IPS-15b (cell line): ENCODE results near the gene MRPL41.
"Not testable (repeated sequence)": the region's sequence is repeated elsewhere in the genome, so short reads cannot be mapped to it uniquely, and the experiment has no call there.

Source experiments
- H3K27me3 ChIP-seq: one replicate; pipeline ENCODE4 v1.6.1; 2013; ENCODE audit warnings: low read length; ENCODE audit not compliant: control insufficient read depth, insufficient read depth
- H3K36me3 ChIP-seq: one replicate; pipeline ENCODE4 v1.6.1; 2013; ENCODE audit warnings: low read length; ENCODE audit not compliant: control insufficient read depth, insufficient read depth
- H3K4me1 ChIP-seq: one replicate; pipeline ENCODE4 v1.6.1; 2013; ENCODE audit warnings: mild to moderate bottlenecking, low read length; ENCODE audit not compliant: control insufficient read depth, insufficient read depth
- H3K4me3 ChIP-seq: one replicate; pipeline ENCODE4 v1.5.1; 2013; ENCODE audit warnings: low read depth, low read length
- H3K9ac ChIP-seq: one replicate; pipeline ENCODE4 v1.6.1; 2013; ENCODE audit warnings: low read depth, mild to moderate bottlenecking, low read length
- H3K9me3 ChIP-seq: one replicate; pipeline ENCODE4 v1.6.1; 2013; ENCODE audit warnings: mild to moderate bottlenecking, low read length; ENCODE audit not compliant: control insufficient read depth, insufficient read depth

MRPL41 gene

GRCh38 chr9:137514691-137515337 is 36.9 kb upstream of the MRPL41 start:
- Histone ChIP-seq H3K4me3 (no peak overlapping the region), H3K27me3 (no peaks in the 10 kb centered on the region), H3K36me3 (no peaks in the 10 kb centered on the region), H3K9ac (no peak overlapping the region), H3K9me3 (no peaks in the 10 kb centered on the region), H3K4me1 (no peaks in the 10 kb centered on the region)

- H3K9ac ChIP-seq = no peak overlapping the region
- no peaks in the 10 kb centered on the region for H3K4me1 ChIP-seq
- H3K9me3 ChIP-seq = no peaks in the 10 kb centered on the region
- H3K27me3 ChIP-seq = no peaks in the 10 kb centered on the region
- no peak overlapping the region for H3K4me3 ChIP-seq
- no peaks in the 10 kb centered on the region for H3K36me3 ChIP-seq
These were observed 36.3 kb upstream of the MRPL41 start for GRCh38 chr9:137515338-137515724.

GRCh38 chr9:137516144-137516917 is 35.3 kb upstream of the MRPL41 start:
- H3K4me3 ChIP-seq = no peak overlapping the region
- H3K36me3 ChIP-seq = no peaks in the 10 kb centered on the region
- no peaks in the 10 kb centered on the region for H3K27me3 ChIP-seq
- no peak overlapping the region for H3K9ac ChIP-seq
- no peaks in the 10 kb centered on the region for H3K9me3 ChIP-seq
- no peaks in the 10 kb centered on the region for H3K4me1 ChIP-seq

GRCh38 chr9:137518661-137519459 is 32.8 kb upstream of the MRPL41 start:
- not testable (repeated sequence) for H3K4me1 ChIP-seq, H3K27me3 ChIP-seq, H3K9me3 ChIP-seq, H3K4me3 ChIP-seq, H3K36me3 ChIP-seq, H3K9ac ChIP-seq

- no peaks in the 10 kb centered on the region for H3K9me3 ChIP-seq
- H3K4me1 ChIP-seq = no peaks in the 10 kb centered on the region
- no peak overlapping the region for H3K9ac ChIP-seq
- no peaks in the 10 kb centered on the region for H3K27me3 ChIP-seq
- no peak overlapping the region for H3K4me3 ChIP-seq
- no peaks in the 10 kb centered on the region for H3K36me3 ChIP-seq
These were observed 32.1 kb upstream of the MRPL41 start for GRCh38 chr9:137519553-137519952.

GRCh38 chr9:137520614-137521404 is 30.9 kb upstream of the MRPL41 start:
- H3K4me3 ChIP-seq = no peak overlapping the region
- no peaks in the 10 kb centered on the region for H3K36me3 ChIP-seq
- H3K4me1 ChIP-seq = no peaks in the 10 kb centered on the region
- no peak overlapping the region for H3K9ac ChIP-seq
- no peaks in the 10 kb centered on the region for H3K27me3 ChIP-seq
- H3K9me3 ChIP-seq = no peaks in the 10 kb centered on the region

GRCh38 chr9:137521405-137521985 is 30.2 kb upstream of the MRPL41 start:
- no peaks in the 10 kb centered on the region for H3K36me3 ChIP-seq
- no peaks in the 10 kb centered on the region for H3K4me1 ChIP-seq
- no peak overlapping the region for H3K9ac ChIP-seq
- no peaks in the 10 kb centered on the region for H3K9me3 ChIP-seq
- H3K27me3 ChIP-seq = no peaks in the 10 kb centered on the region
- H3K4me3 ChIP-seq = no peak overlapping the region

GRCh38 chr9:137522746-137523455 is 28.8 kb upstream of the MRPL41 start:
- no peak overlapping the region for H3K9ac ChIP-seq
- H3K27me3 ChIP-seq = no peaks in the 10 kb centered on the region
- H3K36me3 ChIP-seq = no peaks in the 10 kb centered on the region
- H3K4me3 ChIP-seq = no peak overlapping the region
- H3K4me1 ChIP-seq = no peaks in the 10 kb centered on the region
- H3K9me3 ChIP-seq = no peaks in the 10 kb centered on the region

- no peak overlapping the region for H3K4me3 ChIP-seq
- no peaks in the 10 kb centered on the region for H3K36me3 ChIP-seq
- H3K4me1 ChIP-seq = no peaks in the 10 kb centered on the region
- no peaks in the 10 kb centered on the region for H3K27me3 ChIP-seq
- no peak overlapping the region for H3K9ac ChIP-seq
- no peaks in the 10 kb centered on the region for H3K9me3 ChIP-seq
These were observed 27.3 kb upstream of the MRPL41 start for GRCh38 chr9:137524161-137524980.

- no peak overlapping the region for H3K9ac ChIP-seq
- H3K36me3 ChIP-seq = no peaks in the 10 kb centered on the region
- no peaks in the 10 kb centered on the region for H3K27me3 ChIP-seq
- no peak overlapping the region for H3K4me3 ChIP-seq
- no peaks in the 10 kb centered on the region for H3K4me1 ChIP-seq
- no peaks in the 10 kb centered on the region for H3K9me3 ChIP-seq
These were observed 26.7 kb upstream of the MRPL41 start for GRCh38 chr9:137524981-137525317.
